ENCODE measurements around the gene RAB6A. TPM values are rescaled to one million over a fixed set of nuclear protein-coding genes. Genes with fewer than 3 reads are reported as not detected.
"Not testable (repeated sequence)": the region's sequence is repeated elsewhere in the genome, so short reads cannot be mapped to it uniquely, and the experiment has no call there.

Gene RAB6A
- total RNA-seq, 1 donor, result 145 TPM

GRCh38 chr11:73752216-73752867 is 8.5 kb downstream of the RAB6A start:
- no peaks in the 10 kb centered on the region for H3K27me3 ChIP-seq (ENCODE audit: insufficient read depth, low read length)
- no peak overlapping the region for H2AFZ ChIP-seq (ENCODE audit: low read length)
- peaks cover 9% of the 10 kb centered on the region for H3K4me1 ChIP-seq (ENCODE audit: insufficient read depth, low read length)
- no peak overlapping the region for H3K4me3 ChIP-seq (ENCODE audit: insufficient read depth, low read length)
- no peak for DNase-seq (ENCODE audit: insufficient read length, low spot score, missing footprints)
- H4K20me1 ChIP-seq (ENCODE audit: insufficient read depth, low read length), result peaks cover 79% of the 10 kb centered on the region
- peaks cover 97% of the 10 kb centered on the region for H3K79me2 ChIP-seq (ENCODE audit: insufficient read depth, low read length)
- H3K4me2 ChIP-seq (ENCODE audit: insufficient read depth, low read length), result peak overlapping the region; percentile 29
- no peak for TF ChIP-seq CTCF (IDR thresholded peaks at IDR 0.05; ENCODE audit: extremely low read depth, low read depth, low read length)
- H3K9me3 ChIP-seq (ENCODE audit: low read depth, low read length), result no peaks in the 10 kb centered on the region
- H3K27ac ChIP-seq (ENCODE audit: low read depth, low read length), result peak overlapping the region; percentile 25
- no peaks in the 10 kb centered on the region for H3K36me3 ChIP-seq (ENCODE audit: insufficient read depth, low read length)

GRCh38 chr11:73750862-73751261 is 10.0 kb downstream of the RAB6A start:
- H2AFZ ChIP-seq (ENCODE audit: low read length); H3K4me1 ChIP-seq (ENCODE audit: insufficient read depth, low read length); H3K9me3 ChIP-seq (ENCODE audit: low read depth, low read length); H3K27me3 ChIP-seq (ENCODE audit: insufficient read depth, low read length); H3K4me2 ChIP-seq (ENCODE audit: insufficient read depth, low read length); H3K4me3 ChIP-seq (ENCODE audit: insufficient read depth, low read length); H3K27ac ChIP-seq (ENCODE audit: low read depth, low read length); H3K36me3 ChIP-seq (ENCODE audit: insufficient read depth, low read length); DNase-seq (ENCODE audit: insufficient read length, low spot score, missing footprints): not testable (repeated sequence)
- H3K79me2 ChIP-seq (ENCODE audit: insufficient read depth, low read length), result peaks cover 98% of the 10 kb centered on the region
- H4K20me1 ChIP-seq (ENCODE audit: insufficient read depth, low read length), result peaks cover 79% of the 10 kb centered on the region

GRCh38 chr11:73750228-73750627 is 10.6 kb downstream of the RAB6A start:
- peaks cover 9% of the 10 kb centered on the region for H3K4me1 ChIP-seq (ENCODE audit: insufficient read depth, low read length)
- no peaks in the 10 kb centered on the region for H3K27me3 ChIP-seq (ENCODE audit: insufficient read depth, low read length)
- no peaks in the 10 kb centered on the region for H3K9me3 ChIP-seq (ENCODE audit: low read depth, low read length)
- no peak for TF ChIP-seq CTCF (IDR thresholded peaks at IDR 0.05; ENCODE audit: extremely low read depth, low read depth, low read length)
- peaks cover 98% of the 10 kb centered on the region for H3K79me2 ChIP-seq (ENCODE audit: insufficient read depth, low read length)
- no peak for DNase-seq (ENCODE audit: insufficient read length, low spot score, missing footprints)
- peaks cover 81% of the 10 kb centered on the region for H4K20me1 ChIP-seq (ENCODE audit: insufficient read depth, low read length)
- H3K36me3 ChIP-seq (ENCODE audit: insufficient read depth, low read length), result no peaks in the 10 kb centered on the region
- no peak overlapping the region for H2AFZ ChIP-seq (ENCODE audit: low read length)
- no peak overlapping the region for H3K27ac ChIP-seq (ENCODE audit: low read depth, low read length)
- no peak overlapping the region for H3K4me2 ChIP-seq (ENCODE audit: insufficient read depth, low read length)
- H3K4me3 ChIP-seq (ENCODE audit: insufficient read depth, low read length), result no peak overlapping the region

GRCh38 chr11:73749118-73749517 is 11.8 kb downstream of the RAB6A start:
- DNase-seq (ENCODE audit: insufficient read length, low spot score, missing footprints), result no peak
- H4K20me1 ChIP-seq (ENCODE audit: insufficient read depth, low read length), result peaks cover 79% of the 10 kb centered on the region
- no peak overlapping the region for H3K27ac ChIP-seq (ENCODE audit: low read depth, low read length)
- H3K4me3 ChIP-seq (ENCODE audit: insufficient read depth, low read length), result no peak overlapping the region
- H3K4me2 ChIP-seq (ENCODE audit: insufficient read depth, low read length), result no peak overlapping the region
- no peaks in the 10 kb centered on the region for H3K36me3 ChIP-seq (ENCODE audit: insufficient read depth, low read length)
- no peaks in the 10 kb centered on the region for H3K27me3 ChIP-seq (ENCODE audit: insufficient read depth, low read length)
- H3K79me2 ChIP-seq (ENCODE audit: insufficient read depth, low read length), result peaks cover 97% of the 10 kb centered on the region
- H3K9me3 ChIP-seq (ENCODE audit: low read depth, low read length), result no peaks in the 10 kb centered on the region
- H3K4me1 ChIP-seq (ENCODE audit: insufficient read depth, low read length), result peaks cover 9% of the 10 kb centered on the region
- no peak overlapping the region for H2AFZ ChIP-seq (ENCODE audit: low read length)
- no peak for TF ChIP-seq CTCF (IDR thresholded peaks at IDR 0.05; ENCODE audit: extremely low read depth, low read depth, low read length)
